Dedifferentiated amniotic fluid mesenchymal stem cell (primary cell): ENCODE data around the gene CDK16.

Source experiments
- DNase-seq: peaks from one replicate; pipeline ENCODE4 v3.0.0-alpha.2; 2016; ENCODE audit errors: extremely low spot score

The CDK16 gene

GRCh38 chrX:47186096-47186740, 32.3 kb upstream of the CDK16 start:
- DNase-seq, result no peak

GRCh38 chrX:47187106-47187677, 31.3 kb upstream of the CDK16 start:
- no peak for DNase-seq

GRCh38 chrX:47189906-47190305, 28.6 kb upstream of the CDK16 start:
- DNase-seq, result no peak

GRCh38 chrX:47190445-47191269, 27.8 kb upstream of the CDK16 start:
- peak; percentile 78 for DNase-seq

- DNase-seq, result no peak
These were observed 27.1 kb upstream of the CDK16 start for GRCh38 chrX:47191331-47191730.

- no peak for DNase-seq
These were observed 26.6 kb upstream of the CDK16 start for GRCh38 chrX:47191806-47192401.

GRCh38 chrX:47193475-47194193, 24.8 kb upstream of the CDK16 start, which contains the start of gene UBA1:
Gene UBA1, plus strand, starts transcription at chrX:47193829. Its CDS starts 4,974 bp downstream, at chrX:47198803.
- DNase-seq, result peak; percentile 97

- DNase-seq, result no peak
These were observed 24.2 kb upstream of the CDK16 start for GRCh38 chrX:47194194-47194787.

- no peak for DNase-seq
These were observed 22.4 kb upstream of the CDK16 start for GRCh38 chrX:47196098-47196497.

GRCh38 chrX:47197526-47197925, 21.0 kb upstream of the CDK16 start:
- no peak for DNase-seq

GRCh38 chrX:47198026-47198686, 20.3 kb upstream of the CDK16 start:
- DNase-seq, result no peak

- no peak for DNase-seq
These were observed 19.8 kb upstream of the CDK16 start for GRCh38 chrX:47198687-47199080.

- DNase-seq, result no peak
These were observed 19.2 kb upstream of the CDK16 start for GRCh38 chrX:47199286-47199685.

- peak; percentile 62 for DNase-seq
These were observed 17.9 kb upstream of the CDK16 start for GRCh38 chrX:47200385-47201150.

- DNase-seq, result no peak
These were observed 17.0 kb upstream of the CDK16 start for GRCh38 chrX:47201345-47201944.

- no peak for DNase-seq
These were observed 16.2 kb upstream of the CDK16 start for GRCh38 chrX:47202316-47202715.

- DNase-seq, result no peak
These were observed 15.6 kb upstream of the CDK16 start for GRCh38 chrX:47202877-47203276.

GRCh38 chrX:47204970-47205369, 13.5 kb upstream of the CDK16 start:
- DNase-seq, result no peak

GRCh38 chrX:47206316-47206715, 12.2 kb upstream of the CDK16 start:
- DNase-seq, result no peak

- no peak for DNase-seq
These were observed 10.4 kb upstream of the CDK16 start for GRCh38 chrX:47208108-47208507.
